22Rv1 (cell line): ENCODE measurements around the gene ZNF574.

Experiments used
- ZFX ChIP-seq: fragments of 450-650 bp; IDR thresholded peaks from 2 replicates; pipeline ENCODE4 v1.6.1; 2017; ENCODE audit warnings: antibody characterized with exemption, borderline replicate concordance
- TF ChIP-seq, protein P1 (sequence below): fragments of 450-650 bp; IDR thresholded peaks from 2 replicates; pipeline ENCODE4 v1.5.1; 2017; ENCODE audit warnings: mild to moderate bottlenecking

DNA sequence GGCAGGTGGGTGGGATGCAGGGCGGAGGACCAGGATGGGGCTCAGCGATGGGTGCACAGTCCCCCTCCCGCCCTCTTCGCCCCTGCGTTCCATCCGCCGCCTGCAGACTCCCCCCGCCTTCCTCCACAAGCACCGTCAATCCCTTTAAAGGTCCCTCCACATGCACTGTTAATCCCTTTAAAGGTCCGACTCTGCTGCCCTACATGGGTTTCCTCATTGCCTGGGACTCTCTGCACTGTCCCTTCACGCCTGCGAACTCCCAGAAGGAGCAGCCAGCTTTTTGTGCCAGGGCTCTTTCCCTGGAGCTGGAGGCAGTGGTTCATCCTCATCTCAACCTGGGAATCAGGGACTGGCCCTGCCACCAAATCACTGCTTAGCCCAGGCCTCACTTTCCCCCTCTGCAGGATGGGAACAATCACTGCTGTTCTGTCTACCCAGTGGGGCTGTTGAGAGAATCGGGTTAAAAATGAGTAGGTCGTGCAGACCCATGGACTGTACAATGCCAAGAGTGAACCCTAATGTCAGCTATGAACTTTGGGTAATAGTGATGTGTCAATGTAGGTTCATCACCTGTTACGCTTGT lies 20.4 kb downstream of the ZNF574 start:
- TF ChIP-seq, protein P1, sequence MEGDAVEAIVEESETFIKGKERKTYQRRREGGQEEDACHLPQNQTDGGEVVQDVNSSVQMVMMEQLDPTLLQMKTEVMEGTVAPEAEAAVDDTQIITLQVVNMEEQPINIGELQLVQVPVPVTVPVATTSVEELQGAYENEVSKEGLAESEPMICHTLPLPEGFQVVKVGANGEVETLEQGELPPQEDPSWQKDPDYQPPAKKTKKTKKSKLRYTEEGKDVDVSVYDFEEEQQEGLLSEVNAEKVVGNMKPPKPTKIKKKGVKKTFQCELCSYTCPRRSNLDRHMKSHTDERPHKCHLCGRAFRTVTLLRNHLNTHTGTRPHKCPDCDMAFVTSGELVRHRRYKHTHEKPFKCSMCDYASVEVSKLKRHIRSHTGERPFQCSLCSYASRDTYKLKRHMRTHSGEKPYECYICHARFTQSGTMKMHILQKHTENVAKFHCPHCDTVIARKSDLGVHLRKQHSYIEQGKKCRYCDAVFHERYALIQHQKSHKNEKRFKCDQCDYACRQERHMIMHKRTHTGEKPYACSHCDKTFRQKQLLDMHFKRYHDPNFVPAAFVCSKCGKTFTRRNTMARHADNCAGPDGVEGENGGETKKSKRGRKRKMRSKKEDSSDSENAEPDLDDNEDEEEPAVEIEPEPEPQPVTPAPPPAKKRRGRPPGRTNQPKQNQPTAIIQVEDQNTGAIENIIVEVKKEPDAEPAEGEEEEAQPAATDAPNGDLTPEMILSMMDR, result no peak
- TF ChIP-seq ZFX, result no peak
